NCI-H2107 (cell line): Measurements from ENCODE around the gene ADGRD1.

ENCODE experiments used
- DNase-seq: peaks from one replicate; lab custom pipeline; 2025; lab: John Stamatoyannopoulos, UW

Gene ADGRD1

GRCh38 chr12:131072451-131073230 is 118.9 kb downstream of the ADGRD1 start:
- no peak for DNase-seq

DNA sequence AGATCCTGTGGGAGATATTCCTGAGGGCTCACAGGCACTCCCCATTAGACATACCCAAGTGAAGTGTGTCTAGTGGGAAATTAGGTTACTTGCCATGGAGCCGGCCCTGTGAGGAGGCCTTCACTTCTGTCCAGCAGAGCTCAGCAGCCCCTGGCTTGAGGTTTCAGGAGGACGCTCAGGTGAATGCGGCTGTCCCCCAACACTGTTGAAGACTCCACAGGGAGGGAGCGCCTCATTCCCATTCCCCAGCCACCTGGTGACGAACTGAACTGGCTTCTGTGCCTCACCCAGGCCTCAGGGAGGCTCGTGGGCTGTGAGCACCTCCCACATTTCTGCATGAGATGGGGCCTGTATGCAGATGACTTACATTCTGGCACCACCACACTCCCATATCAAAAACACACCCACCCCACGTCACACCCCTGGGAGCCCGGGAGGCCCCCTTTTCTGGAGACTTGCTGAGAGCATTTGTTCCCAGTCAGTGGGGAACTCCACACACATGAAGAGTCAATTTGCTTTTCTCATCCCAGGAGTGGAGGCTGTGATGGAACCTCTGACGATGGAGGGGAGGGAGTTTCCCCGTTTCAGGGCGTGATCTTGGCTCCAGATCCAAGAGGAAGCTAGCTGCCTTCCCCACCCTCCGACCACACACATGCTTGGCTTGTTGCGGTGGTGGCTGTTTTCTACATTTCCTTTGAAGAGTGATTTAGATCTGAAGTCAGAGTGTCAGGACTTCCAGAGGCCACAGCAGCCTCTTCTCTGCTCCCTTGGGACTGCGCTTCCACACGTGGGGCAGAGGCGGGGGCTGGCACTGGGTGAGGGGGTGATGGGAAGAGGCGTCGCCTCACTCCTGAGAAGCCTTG is 120.7 kb downstream of the ADGRD1 start:
- no peak for DNase-seq

DNA sequence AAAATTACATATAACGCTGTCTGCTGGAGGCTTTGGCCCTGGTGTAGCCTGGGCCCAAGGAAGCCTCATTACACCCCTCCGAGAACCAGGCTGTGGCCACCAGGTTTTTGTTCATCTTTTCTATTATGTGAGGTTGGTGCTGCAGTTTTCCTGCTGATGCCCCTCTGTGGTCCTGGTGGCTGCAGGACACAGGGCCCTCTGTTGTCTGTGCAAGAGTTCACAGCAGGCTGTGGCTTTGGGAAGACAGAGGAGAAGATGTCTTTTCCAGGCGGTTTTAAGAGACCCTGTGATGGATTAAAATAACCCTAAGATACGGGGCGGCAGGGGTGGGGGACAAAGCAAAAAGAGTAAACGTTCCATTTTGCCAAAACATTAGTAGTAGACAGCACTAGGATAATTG is 121.5 kb downstream of the ADGRD1 start:
- DNase-seq: no peak

DNA sequence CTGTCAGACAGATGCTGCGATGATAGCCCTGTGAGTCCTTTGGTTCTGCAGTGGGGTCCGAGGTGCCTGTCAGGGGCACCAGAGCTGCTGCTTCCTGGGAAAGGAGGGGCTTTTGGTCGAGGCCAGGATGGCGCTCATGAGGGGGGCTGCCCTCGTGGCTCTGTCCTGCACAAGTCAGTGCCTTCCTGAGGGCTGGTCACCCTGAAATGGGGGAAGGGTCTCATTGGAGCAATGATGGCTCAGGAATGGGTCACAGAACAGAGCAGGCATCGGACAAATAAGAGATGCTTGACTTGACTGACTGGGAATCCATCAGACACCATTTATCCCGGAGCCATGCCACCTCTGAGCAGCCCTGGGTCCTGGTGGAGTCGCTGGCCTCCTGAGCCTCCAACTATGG is 121.9 kb downstream of the ADGRD1 start:
- DNase-seq: no peak

DNA sequence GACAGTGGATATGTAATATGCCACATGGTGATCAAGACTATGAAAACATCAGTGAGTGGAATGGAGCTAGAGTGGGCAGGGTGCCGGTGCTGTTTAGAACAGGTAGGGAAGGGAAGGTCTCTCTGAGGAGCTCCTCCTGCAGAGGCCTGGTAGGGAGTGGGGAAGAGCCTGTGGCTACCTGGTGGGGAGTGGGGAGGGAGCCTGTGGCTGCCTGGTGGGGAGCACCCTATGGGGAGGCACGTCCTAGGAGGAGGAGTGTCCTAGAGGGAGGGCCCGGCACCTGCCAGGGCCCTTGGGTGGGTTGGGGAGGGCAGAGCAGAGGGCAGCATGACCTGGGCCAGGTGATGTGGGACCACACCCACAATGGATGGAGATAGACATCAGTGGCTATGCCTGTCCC is 122.6 kb downstream of the ADGRD1 start:
- DNase-seq: no peak

- no peak for DNase-seq
These were observed 123.4 kb downstream of the ADGRD1 start for GRCh38 chr12:131076791-131077747.

- DNase-seq: no peak
These were observed 124.3 kb downstream of the ADGRD1 start for GRCh38 chr12:131077931-131078391.

GRCh38 chr12:131082290-131083194 is 128.8 kb downstream of the ADGRD1 start:
- DNase-seq: no peak

DNA sequence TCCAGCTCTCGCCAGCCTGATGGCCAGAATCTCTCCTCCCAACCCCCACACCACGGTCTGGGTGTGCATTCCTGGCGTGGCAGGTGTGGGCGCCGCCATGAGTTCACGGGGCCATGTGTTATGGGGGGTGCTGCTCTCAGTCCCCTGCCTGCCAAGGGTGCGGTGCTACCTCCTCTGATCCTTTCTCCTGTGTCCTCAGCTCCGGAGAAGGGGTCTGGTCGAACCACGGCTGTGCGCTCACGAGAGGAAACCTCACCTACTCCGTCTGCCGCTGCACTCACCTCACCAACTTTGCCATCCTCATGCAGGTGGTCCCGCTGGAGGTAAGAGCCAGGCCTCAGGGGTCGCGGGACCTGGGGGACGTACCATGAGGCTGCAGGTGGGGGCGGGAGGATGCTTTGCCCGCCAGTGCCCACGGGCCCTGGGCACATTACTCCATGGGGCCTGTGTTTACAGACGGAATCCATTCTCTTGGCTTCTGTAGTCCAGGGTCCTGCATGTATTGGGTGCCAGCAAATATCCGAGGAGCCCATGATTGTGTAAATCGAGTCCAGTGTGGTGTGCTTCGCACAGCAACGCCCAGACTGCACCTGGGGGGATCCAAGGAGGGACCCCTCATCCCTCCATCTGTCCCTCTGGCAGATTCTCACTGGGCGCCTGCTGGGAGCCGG is 130.8 kb downstream of the ADGRD1 start:
- no peak for DNase-seq

- DNase-seq: no peak
These were observed 131.6 kb downstream of the ADGRD1 start for GRCh38 chr12:131085125-131085815.

GRCh38 chr12:131085816-131086591 is 132.3 kb downstream of the ADGRD1 start:
- DNase-seq: no peak

GRCh38 chr12:131087302-131087818 is 133.7 kb downstream of the ADGRD1 start:
- no peak for DNase-seq

- DNase-seq: no peak
These were observed 134.4 kb downstream of the ADGRD1 start for GRCh38 chr12:131087991-131088700.

GRCh38 chr12:131088701-131089530 is 135.2 kb downstream of the ADGRD1 start:
- DNase-seq: no peak

DNA sequence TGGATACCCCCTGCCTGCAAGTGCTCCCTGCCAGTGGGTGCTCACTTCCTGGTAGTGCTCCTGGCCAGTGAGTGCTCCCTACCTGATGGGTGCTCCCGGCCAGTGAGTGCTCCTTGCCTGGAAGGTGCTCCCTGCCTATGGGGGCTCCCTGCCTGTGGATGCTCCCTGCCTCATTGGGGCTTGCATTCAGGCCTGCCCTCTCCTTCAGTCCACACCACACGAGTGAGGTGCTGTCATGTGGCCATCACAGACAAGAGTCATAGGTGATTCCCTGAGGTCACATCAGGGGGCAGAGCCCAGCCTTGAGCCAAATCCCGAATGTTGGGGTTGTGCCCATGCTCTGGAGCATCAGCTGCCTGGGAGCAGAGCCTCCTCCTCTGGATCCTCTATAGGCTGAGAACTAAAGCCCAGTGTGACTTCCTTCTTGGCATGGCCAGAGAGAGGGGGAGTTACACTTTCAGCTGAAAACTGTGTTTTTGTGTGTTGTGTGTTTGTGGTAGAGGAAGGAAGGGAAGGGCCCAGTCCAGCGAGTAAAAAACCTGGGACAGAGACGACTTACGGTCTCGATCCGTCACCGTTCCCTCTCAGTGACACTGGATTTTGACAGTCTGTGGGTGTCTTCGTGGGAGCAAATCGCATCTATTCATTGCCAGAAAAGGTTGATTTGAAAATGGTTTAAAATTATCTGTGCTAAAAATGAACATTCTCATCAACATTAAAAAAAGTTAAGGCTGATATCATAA is 136.0 kb downstream of the ADGRD1 start:
- no peak for DNase-seq
